Measurements from ENCODE around the gene ZBTB32.

ZBTB32 gene

GRCh38 chr19:35727053-35727955 is 22.9 kb downstream of the ZBTB32 start:
- no peak for DNase-seq (ENCODE audit: low read depth)
- no peak overlapping the region for H3K4me3 ChIP-seq (ENCODE audit: low read length)
- TF ChIP-seq CTCF (conservative IDR thresholded peaks at IDR 0.05; ENCODE audit: low read depth, low read length) = no peak

GRCh38 chr19:35727956-35728706 is 23.8 kb downstream of the ZBTB32 start:
- no peak overlapping the region for H3K4me3 ChIP-seq (ENCODE audit: low read length)
- DNase-seq (ENCODE audit: low read depth) = no peak
- TF ChIP-seq CTCF (conservative IDR thresholded peaks at IDR 0.05; ENCODE audit: low read depth, low read length) = no peak

GRCh38 chr19:35729021-35729420 is 24.7 kb downstream of the ZBTB32 start:
- TF ChIP-seq CTCF (conservative IDR thresholded peaks at IDR 0.05; ENCODE audit: low read depth, low read length) = no peak
- no peak overlapping the region for H3K4me3 ChIP-seq (ENCODE audit: low read length)
- no peak for DNase-seq (ENCODE audit: low read depth)

GRCh38 chr19:35729763-35730162 is 25.4 kb downstream of the ZBTB32 start:
- DNase-seq (ENCODE audit: low read depth) = no peak
- TF ChIP-seq CTCF (conservative IDR thresholded peaks at IDR 0.05; ENCODE audit: low read depth, low read length) = no peak
- no peak overlapping the region for H3K4me3 ChIP-seq (ENCODE audit: low read length)

- TF ChIP-seq CTCF (conservative IDR thresholded peaks at IDR 0.05; ENCODE audit: low read depth, low read length) = no peak
- no peak for DNase-seq (ENCODE audit: low read depth)
These were observed 26.0 kb downstream of the ZBTB32 start for GRCh38 chr19:35730326-35730725.

GRCh38 chr19:35731353-35731752 is 27.0 kb downstream of the ZBTB32 start:
- DNase-seq (ENCODE audit: low read depth) = no peak
- no peak for TF ChIP-seq CTCF (conservative IDR thresholded peaks at IDR 0.05; ENCODE audit: low read depth, low read length)
- no peak overlapping the region for H3K4me3 ChIP-seq (ENCODE audit: low read length)

More at GRCh38 chr19:35730326-35730725, 26.0 kb downstream of the ZBTB32 start:
- no peak overlapping the region for H3K4me3 ChIP-seq (ENCODE audit: low read length)

Measured in retinal pigment epithelial cell (primary cell).